ENCODE measurements around the gene GRID1. TPM values are rescaled to one million over a fixed set of nuclear protein-coding genes. Genes with fewer than 3 reads are reported as not detected.

The GRID1 gene
- total RNA-seq, 1 donor, result not detected

DNA sequence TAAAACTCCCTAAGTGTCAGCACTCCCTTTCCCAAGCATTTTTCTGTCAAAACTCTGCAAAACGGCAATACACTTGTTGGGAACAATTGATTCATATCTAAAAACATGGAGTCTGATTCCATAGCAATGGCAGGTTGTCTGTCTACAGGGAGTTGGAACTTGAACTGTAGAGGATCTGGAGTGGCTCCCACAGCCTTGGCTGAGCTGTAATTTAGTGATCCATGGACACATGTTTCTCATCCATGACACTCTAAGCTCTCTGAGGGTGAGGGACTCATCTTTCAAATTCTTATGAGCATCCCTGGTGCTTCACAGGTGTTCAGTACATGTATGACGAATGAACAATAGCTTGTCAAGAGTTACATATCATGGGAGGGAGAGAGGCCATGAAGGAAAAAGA is 466.1 kb downstream of the GRID1 start:
- no peak overlapping the region for H3K4me3 ChIP-seq (ENCODE audit: low read depth, low read length)
- no peak for DNase-seq (ENCODE audit: low read depth)
- TF ChIP-seq, protein P1, sequence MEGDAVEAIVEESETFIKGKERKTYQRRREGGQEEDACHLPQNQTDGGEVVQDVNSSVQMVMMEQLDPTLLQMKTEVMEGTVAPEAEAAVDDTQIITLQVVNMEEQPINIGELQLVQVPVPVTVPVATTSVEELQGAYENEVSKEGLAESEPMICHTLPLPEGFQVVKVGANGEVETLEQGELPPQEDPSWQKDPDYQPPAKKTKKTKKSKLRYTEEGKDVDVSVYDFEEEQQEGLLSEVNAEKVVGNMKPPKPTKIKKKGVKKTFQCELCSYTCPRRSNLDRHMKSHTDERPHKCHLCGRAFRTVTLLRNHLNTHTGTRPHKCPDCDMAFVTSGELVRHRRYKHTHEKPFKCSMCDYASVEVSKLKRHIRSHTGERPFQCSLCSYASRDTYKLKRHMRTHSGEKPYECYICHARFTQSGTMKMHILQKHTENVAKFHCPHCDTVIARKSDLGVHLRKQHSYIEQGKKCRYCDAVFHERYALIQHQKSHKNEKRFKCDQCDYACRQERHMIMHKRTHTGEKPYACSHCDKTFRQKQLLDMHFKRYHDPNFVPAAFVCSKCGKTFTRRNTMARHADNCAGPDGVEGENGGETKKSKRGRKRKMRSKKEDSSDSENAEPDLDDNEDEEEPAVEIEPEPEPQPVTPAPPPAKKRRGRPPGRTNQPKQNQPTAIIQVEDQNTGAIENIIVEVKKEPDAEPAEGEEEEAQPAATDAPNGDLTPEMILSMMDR (IDR thresholded peaks at IDR 0.05; ENCODE audit: insufficient read depth, low read length), result no peak

DNA sequence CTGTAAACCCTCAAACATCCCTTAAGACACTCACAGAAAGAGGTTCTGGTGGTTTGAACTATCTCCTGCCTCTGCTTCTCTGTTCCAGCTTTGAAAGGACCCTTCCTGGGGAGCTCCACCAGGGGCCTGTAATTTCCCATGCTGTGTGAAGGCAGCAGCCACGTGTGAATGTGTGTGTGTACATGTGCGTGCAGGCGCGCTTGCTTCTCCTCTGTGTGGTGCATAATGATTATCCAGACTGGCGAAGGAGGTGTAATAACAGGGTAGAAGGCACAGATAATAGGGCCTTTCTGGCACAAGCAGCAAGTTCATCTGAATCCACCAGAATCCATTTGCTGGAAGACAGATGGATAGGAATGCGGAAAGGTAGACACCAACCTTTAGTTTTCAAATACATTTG is 466.5 kb downstream of the GRID1 start:
- TF ChIP-seq, protein P1 (IDR thresholded peaks at IDR 0.05; ENCODE audit: insufficient read depth, low read length), result no peak
- DNase-seq (ENCODE audit: low read depth), result no peak
- H3K4me3 ChIP-seq (ENCODE audit: low read depth, low read length), result no peak overlapping the region

DNA sequence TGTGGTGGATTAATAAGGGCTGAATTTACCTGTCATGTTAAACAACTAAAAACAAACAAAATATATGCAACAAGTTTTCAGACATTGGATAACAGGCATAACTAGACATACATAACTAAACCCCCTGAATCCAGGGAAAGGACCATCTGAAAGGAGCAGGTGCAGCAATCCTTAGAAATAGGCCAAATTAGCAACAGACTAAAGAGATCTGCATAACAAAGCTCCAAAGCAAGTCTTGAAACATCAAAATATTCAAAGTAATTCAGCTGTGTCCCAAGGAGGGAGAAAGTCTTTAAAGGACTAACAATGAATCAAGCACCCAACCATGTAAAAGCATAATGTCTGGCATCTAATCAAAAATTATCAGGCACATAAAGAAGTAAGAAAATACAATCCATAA is 475.1 kb downstream of the GRID1 start:
- no peak for DNase-seq (ENCODE audit: low read depth)
- TF ChIP-seq, protein P1 (IDR thresholded peaks at IDR 0.05; ENCODE audit: insufficient read depth, low read length), result no peak
- no peak overlapping the region for H3K4me3 ChIP-seq (ENCODE audit: low read depth, low read length)

DNA sequence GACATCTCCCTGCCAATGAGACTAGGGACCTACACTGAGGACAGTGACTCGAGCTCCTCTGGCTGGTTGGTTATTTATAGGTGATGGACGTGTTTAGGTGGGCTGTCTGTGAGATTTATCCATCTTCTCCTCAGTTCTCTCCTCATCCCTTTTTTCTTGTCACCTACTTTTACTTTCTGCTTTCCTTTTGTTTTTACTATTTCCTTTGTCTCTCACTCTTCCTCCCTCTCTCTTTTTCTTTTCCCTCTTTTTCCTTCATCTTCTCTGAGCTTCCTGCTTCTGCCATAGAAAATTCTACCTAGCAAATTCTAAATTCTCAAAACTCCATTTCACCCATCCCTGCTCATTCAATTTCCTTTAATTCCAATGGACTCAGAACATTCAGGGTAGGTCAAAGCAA is 478.0 kb downstream of the GRID1 start:
- TF ChIP-seq, protein P1 (IDR thresholded peaks at IDR 0.05; ENCODE audit: insufficient read depth, low read length), result no peak
- no peak overlapping the region for H3K4me3 ChIP-seq (ENCODE audit: low read depth, low read length)
- no peak for DNase-seq (ENCODE audit: low read depth)

DNA sequence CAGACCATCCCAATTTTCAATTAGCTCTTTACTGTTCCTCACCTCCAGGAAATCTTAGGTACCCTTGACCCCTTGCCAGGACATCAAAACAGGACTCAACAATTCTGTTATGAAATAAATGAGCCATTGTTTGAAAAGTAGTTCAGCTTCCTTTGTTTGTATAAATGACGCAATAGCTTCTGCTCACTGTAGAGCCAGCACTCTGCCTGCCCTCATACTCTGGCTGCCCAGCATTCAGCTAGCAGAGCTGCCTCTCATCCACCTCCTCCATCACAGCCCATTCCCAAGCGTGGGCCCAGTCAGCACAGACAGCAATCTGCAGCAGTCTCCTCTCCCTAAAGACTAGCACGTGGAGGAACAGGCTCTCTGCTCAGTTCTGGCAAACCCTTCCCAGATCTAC is 478.6 kb downstream of the GRID1 start:
- H3K4me3 ChIP-seq (ENCODE audit: low read depth, low read length), result no peak overlapping the region
- TF ChIP-seq, protein P1 (IDR thresholded peaks at IDR 0.05; ENCODE audit: insufficient read depth, low read length), result no peak
- DNase-seq (ENCODE audit: low read depth), result no peak

DNA sequence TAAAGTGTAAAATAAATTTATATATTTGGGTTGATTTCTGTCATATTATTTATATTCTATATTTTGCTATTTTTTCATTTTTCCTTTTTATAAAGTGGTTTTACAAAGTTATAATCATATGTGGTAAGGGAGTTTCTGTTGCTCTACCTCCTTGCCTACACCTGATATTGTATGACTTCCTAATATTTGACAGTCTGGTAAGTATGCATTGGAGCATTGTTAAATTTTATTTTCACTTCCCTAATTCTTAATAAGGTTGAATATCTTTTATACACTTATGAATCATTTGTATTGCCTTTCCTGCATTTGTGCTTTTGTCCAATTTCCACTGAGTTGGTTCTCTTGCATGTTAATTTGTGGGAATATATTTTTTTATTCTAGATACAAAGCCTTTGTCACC is 492.4 kb downstream of the GRID1 start:
- no peak for DNase-seq (ENCODE audit: low read depth)
- TF ChIP-seq, protein P1 (IDR thresholded peaks at IDR 0.05; ENCODE audit: insufficient read depth, low read length), result no peak
- H3K4me3 ChIP-seq (ENCODE audit: low read depth, low read length), result no peak overlapping the region

DNA sequence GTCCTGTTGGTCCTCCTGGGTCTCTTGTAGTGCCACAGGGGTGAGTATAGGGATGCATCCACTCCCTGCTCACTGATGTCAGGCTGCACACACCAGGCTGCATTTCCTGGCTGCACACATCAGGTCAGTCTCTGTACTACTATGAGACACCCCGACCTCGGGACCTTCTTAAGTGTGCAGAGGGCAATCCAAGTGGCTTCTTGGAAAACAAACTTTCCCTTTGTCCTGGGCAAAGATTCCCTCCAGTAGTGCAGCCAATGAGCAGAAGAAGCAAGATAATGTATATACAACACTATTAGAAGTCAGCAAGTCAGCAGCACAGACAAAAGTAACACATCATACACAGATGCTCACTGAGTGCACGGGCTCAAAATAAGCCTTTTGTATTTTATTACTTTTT is 493.5 kb downstream of the GRID1 start:
- TF ChIP-seq, protein P1 (IDR thresholded peaks at IDR 0.05; ENCODE audit: insufficient read depth, low read length), result no peak
- no peak for DNase-seq (ENCODE audit: low read depth)
- no peak overlapping the region for H3K4me3 ChIP-seq (ENCODE audit: low read depth, low read length)

All from fibroblast of the aortic adventitia (primary cell).